HEK293T (cell line): ENCODE measurements around the gene HAGH.

Source experiments
- CTCF ChIA-PET: fragments of 350-600 bp; formaldehyde crosslinking; extraction: SDS; loops from one replicate; lab custom pipeline; 2021; ENCODE audit warnings: antibody characterized with exemption, inconsistent platforms; lab: Yijun Ruan, JAX
- POLR2A ChIA-PET: fragments of 350-600 bp; formaldehyde crosslinking; extraction: SDS; loops from one replicate; lab custom pipeline; 2020; ENCODE audit warnings: antibody characterized with exemption, inconsistent platforms; lab: Yijun Ruan, JAX
- DNase-seq: peaks from one replicate; pipeline ENCODE4 v3.0.0; 2012; ENCODE audit warnings: mixed read lengths; ENCODE audit errors: extremely low spot score
- ARNT ChIP-seq: fragments of 450-650 bp; IDR thresholded peaks from 2 replicates; pipeline ENCODE4 v1.6.1; 2017; ENCODE audit warnings: mild to moderate bottlenecking
- BHLHE40 ChIP-seq: fragments of 450-650 bp; IDR thresholded peaks from 2 replicates; pipeline ENCODE4 v1.6.1; 2016; ENCODE audit warnings: mild to moderate bottlenecking, moderate library complexity, borderline replicate concordance
- CTBP1 ChIP-seq: fragments of 450-650 bp; IDR thresholded peaks from 2 replicates; pipeline ENCODE4 v1.6.1; 2016; ENCODE audit warnings: borderline replicate concordance
- ELF4 ChIP-seq: fragments of 450-650 bp; IDR thresholded peaks from 2 replicates; pipeline ENCODE4 v1.6.1; 2017; ENCODE audit warnings: antibody characterized with exemption
- FOXA1 ChIP-seq: fragments of 450-650 bp; IDR thresholded peaks from 2 replicates; pipeline ENCODE4 v1.6.1; 2016; ENCODE audit warnings: mild to moderate bottlenecking
- FOXK2 ChIP-seq: fragments of 450-650 bp; IDR thresholded peaks from 2 replicates; pipeline ENCODE4 v1.6.1; 2016; ENCODE audit warnings: mild to moderate bottlenecking
- FOXM1 ChIP-seq: fragments of 450-650 bp; IDR thresholded peaks from 2 replicates; pipeline ENCODE4 v1.6.1; 2017; ENCODE audit warnings: mild to moderate bottlenecking, borderline replicate concordance
- HDGF ChIP-seq: fragments of 450-650 bp; IDR thresholded peaks from 2 replicates; pipeline ENCODE4 v1.6.1; 2017; ENCODE audit warnings: antibody characterized with exemption, borderline replicate concordance
- L3MBTL2 ChIP-seq: fragments of 450-650 bp; conservative IDR thresholded peaks from 2 replicates; pipeline ENCODE4 v1.6.1; 2016; ENCODE audit warnings: mild to moderate bottlenecking
- LEF1 ChIP-seq: fragments of 450-650 bp; IDR thresholded peaks from 2 replicates; pipeline ENCODE4 v1.6.1; 2017; ENCODE audit warnings: mild to moderate bottlenecking, borderline replicate concordance
- NFRKB ChIP-seq: fragments of 450-650 bp; IDR thresholded peaks from 2 replicates; pipeline ENCODE4 v1.6.1; 2016; ENCODE audit warnings: mild to moderate bottlenecking, moderate library complexity
- SP1 ChIP-seq: fragments of 450-650 bp; IDR thresholded peaks from 2 replicates; pipeline ENCODE4 v1.6.1; 2017
- SUZ12 ChIP-seq: fragments of 450-650 bp; IDR thresholded peaks from 2 replicates; pipeline ENCODE4 v1.6.1; 2016; ENCODE audit warnings: mild to moderate bottlenecking
- TARDBP ChIP-seq: fragments of 450-650 bp; IDR thresholded peaks from 2 replicates; pipeline ENCODE4 v1.6.1; 2016
- ZNF384 ChIP-seq: fragments of 450-650 bp; IDR thresholded peaks from 2 replicates; pipeline ENCODE4 v1.6.1; 2016
- TF ChIP-seq, protein P1 (sequence below): fragments of 450-650 bp; IDR thresholded peaks from 2 replicates; pipeline ENCODE4 v1.6.1; 2016

HAGH gene

DNA sequence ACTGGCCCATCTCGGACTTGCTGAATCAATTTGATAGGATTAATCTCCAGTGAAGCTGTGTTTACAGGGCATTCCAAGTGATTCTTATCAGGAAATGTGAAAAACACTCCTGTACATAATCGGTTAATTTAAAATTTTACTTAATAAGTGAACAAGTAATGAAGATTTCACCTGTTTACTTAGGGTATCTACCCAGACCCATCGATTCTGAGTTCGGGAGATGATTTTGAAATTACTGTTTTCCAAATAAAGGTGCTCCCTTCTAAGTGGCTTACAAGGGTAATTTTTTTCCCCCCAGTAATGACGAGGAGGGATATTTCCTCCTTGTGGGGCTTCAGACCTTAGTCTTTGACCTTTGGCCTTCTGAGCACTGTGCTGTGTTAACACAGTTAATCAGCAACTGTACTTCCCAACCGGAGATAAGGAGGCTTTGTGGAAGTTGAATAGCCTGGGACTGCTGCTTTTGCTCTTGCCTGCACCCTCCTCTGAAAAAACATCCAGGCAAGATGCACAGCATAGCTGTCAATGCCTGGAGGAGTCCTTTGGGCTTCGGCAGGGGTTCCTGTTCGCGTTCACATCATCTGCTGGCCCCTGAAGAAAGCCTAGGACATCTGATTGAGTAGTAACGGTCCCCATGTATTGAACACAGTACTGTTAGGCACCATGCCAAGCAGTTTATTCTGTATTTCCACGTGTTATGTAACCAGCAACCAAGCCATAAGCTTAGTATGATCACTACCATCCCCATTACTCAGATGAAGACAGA, 2.2 kb upstream of the HAGH start:
- DNase-seq: no peak
- ChIA-PET POLR2A (interaction anchor here (1.2 to 2.2 kb wide), 4 partner anchors 10 to 132 kb away, joined by 3 to 19 read pairs (median 6); no protein-coding TSS in a partner anchor), CTCF (no interaction called here)
- TF ChIP-seq FOXM1 (no peak), SUZ12 (no peak), ARNT (no peak), SP1 (no peak), LEF1 (no peak), FOXK2 (no peak), HDGF (no peak), TARDBP (no peak), BHLHE40 (no peak), ELF4 (no peak), CTBP1 (no peak)
- TF ChIP-seq, protein P1, sequence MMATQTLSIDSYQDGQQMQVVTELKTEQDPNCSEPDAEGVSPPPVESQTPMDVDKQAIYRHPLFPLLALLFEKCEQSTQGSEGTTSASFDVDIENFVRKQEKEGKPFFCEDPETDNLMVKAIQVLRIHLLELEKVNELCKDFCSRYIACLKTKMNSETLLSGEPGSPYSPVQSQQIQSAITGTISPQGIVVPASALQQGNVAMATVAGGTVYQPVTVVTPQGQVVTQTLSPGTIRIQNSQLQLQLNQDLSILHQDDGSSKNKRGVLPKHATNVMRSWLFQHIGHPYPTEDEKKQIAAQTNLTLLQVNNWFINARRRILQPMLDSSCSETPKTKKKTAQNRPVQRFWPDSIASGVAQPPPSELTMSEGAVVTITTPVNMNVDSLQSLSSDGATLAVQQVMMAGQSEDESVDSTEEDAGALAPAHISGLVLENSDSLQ: no peak

DNA sequence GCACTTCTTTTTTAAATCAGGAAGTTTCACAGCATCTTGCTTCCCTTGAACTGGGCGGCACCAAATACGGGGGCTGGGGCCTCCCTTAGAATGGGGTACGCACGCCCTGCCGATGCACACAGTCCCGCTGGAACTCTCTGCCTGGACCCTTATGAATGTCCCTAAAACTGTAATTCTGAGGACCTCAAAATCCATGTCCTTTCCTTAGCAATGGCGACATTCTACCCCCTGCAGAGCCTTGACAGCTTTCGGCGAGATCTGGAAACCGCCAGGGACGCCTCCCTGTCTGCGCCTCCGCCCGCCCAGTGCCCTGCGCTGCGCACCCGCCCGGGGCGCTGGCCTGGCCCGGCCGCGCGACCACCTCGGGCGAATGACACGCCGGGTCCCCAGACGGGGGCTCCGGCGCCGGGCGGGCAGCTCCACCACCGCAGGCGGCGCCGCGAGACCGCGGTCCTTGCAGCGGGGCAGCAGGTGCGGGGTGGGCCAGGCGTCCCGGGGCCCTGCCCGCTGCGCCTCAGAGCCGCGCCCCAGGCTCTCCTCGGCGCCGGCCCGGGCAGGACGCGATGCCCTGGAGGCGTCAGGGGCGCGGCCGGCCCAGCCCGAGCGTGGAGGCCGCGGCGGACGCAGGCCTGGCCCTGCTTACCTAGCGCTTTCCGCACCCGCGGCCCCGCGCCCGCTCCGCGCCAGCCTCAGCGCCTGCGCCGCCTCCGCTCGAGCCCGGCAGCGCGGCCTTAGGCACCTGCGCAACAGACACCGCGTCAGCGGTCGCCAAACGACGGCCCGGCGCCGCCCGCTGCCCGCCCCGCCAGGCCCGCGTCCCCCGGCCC, 548 bp downstream of the HAGH start:
- peak; percentile 71 for DNase-seq
- ChIA-PET CTCF (no interaction called here), POLR2A (interaction anchor here (0.7 to 2.2 kb wide), 6 partner anchors 9 to 139 kb away, joined by 3 to 19 read pairs (median 8); partner anchors contain the start of genes MSRB1 and RPS2)
- TF ChIP-seq SUZ12 (no peak), TARDBP (no peak), ZNF384 (no peak), L3MBTL2 (no peak), HDGF (no peak), LEF1 (no peak), SP1 (no peak), FOXM1 (no peak)

DNA sequence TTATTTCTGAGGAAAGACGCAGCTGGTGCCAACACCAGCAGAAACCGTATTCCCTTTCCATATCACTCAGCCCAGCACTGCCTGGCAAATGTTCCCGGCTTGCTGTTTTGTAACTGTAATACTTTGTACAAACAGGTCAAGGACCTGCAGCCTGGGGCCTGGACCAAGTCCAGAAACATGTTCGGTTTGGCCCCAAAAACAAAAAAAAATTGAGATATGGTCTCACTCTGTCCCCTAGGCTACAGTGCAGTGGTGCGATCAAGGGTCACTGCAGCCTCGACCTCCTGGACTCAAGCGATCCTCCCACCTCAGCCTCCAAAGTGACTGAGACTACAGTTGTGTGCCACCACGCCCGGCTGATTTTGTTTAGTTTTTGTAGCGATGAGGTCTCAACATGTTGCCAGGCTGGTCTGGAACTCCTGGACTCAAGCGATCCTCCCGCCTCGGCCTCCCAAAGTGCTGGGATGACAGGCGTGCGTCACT, 1.2 kb downstream of the HAGH start:
- ChIA-PET POLR2A (interaction anchor here (1.0 to 1.5 kb wide), 2 partner anchors 42 to 139 kb away, joined by 3 read pairs; partner anchors contain the start of genes NUBP2 and RPS2), CTCF (no interaction called here)
- no peak for TF ChIP-seq FOXK2
- no peak for TF ChIP-seq ARNT
- no peak for TF ChIP-seq SP1
- TF ChIP-seq BHLHE40: no peak
- no peak for TF ChIP-seq FOXA1
- TF ChIP-seq FOXM1: no peak
- TF ChIP-seq ZNF384: no peak
- no peak for TF ChIP-seq TARDBP
- TF ChIP-seq CTBP1: no peak
- TF ChIP-seq NFRKB: no peak
- TF ChIP-seq LEF1: no peak
- TF ChIP-seq SUZ12: no peak
- TF ChIP-seq ELF4: no peak
- DNase-seq: no peak

DNA sequence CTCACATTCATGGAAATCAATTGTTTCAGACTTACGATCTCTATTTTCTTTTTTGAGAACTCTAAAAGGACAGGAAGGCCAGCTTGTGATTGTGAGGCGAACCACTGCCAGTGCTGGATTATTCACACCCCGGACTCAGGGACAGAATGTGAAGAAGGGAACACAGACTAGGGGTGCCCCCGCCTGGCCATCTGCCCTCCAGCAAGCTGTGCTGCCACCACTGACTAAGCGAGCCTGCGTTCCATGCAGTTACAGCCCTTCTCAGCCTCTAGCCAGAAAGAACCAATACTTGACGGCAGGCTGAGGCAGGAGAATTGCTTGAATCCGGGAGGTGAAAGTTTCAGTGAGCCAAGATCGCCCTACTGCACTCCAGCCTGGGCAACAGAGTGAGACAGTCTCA, 2.8 kb downstream of the HAGH start:
- POLR2A ChIA-PET: interaction anchor here (1.5 kb wide), 2 partner anchors 10 to 41 kb away, joined by 3 to 4 read pairs; partner anchors contain the start of gene NUBP2
- DNase-seq: no peak
- TF ChIP-seq FOXK2 (no peak), ARNT (no peak), ZNF384 (no peak), FOXA1 (no peak), LEF1 (no peak), HDGF (no peak), FOXM1 (no peak), CTBP1 (no peak), BHLHE40 (no peak)
- CTCF ChIA-PET: interaction anchor here (0.7 kb wide), 1 partner anchor 50 kb away, joined by 3 read pairs; no protein-coding TSS in a partner anchor

DNA sequence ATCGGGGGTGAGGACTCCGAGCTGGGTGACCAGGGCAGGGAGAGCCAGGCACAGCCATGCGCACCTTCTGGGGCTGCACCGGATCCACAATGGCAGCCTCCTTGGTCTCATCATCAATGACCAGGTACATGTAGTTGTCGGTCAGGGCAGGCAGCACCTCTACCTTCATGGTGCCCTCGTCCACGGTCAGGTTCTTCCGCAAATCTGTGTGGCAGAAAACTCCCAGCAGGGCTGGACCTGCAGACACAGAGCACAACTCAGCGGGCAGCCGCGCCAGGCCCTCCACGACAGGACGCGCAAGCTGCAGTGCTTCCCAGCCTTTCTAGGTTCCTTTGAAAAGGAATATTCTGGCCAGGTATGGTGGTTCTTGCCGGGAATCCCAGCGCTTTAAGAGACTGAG, 3.8 kb downstream of the HAGH start:
- no peak for TF ChIP-seq HDGF
- no peak for TF ChIP-seq ARNT
- no peak for TF ChIP-seq FOXM1
- TF ChIP-seq NFRKB: no peak
- TF ChIP-seq FOXA1: no peak
- TF ChIP-seq, protein P1: no peak
- no peak for TF ChIP-seq LEF1
- TF ChIP-seq ZNF384: no peak
- TF ChIP-seq BHLHE40: no peak
- ChIA-PET CTCF (interaction anchor here (0.7 kb wide), 1 partner anchor 51 kb away, joined by 3 read pairs; no protein-coding TSS in a partner anchor), POLR2A (interaction anchor here (1.2 to 1.5 kb wide), 2 partner anchors 9 to 40 kb away, joined by 4 to 5 read pairs; partner anchors contain the start of genes NUBP2 and SPSB3)
- no peak for DNase-seq
